ENCODE measurements around the gene RRP15.

The RRP15 gene

GRCh38 chr1:218346391-218347204 is 61.5 kb downstream of the RRP15 start:
- in situ Hi-C loops (cut with MboI; ENCODE audit: low sequenced_read_pairs, unreplicated experiment): loop anchor here (25.0 kb wide), 2 partner anchors 1041 to 1316 kb away; no protein-coding TSS in a partner anchor
- peak; percentile 35 for DNase-seq (ENCODE audit: low spot score)
- no peak for TF ChIP-seq CTCF (IDR thresholded peaks at IDR 0.05; ENCODE audit: borderline replicate concordance, control extremely low read depth, extremely low read depth, insufficient read depth, missing control alignments)

GRCh38 chr1:218347336-218347722 is 62.2 kb downstream of the RRP15 start:
- no peak for TF ChIP-seq CTCF (IDR thresholded peaks at IDR 0.05; ENCODE audit: borderline replicate concordance, control extremely low read depth, extremely low read depth, insufficient read depth, missing control alignments)
- DNase-seq (ENCODE audit: low spot score): no peak
- in situ Hi-C loops (cut with MboI; ENCODE audit: low sequenced_read_pairs, unreplicated experiment): loop anchor here (25.0 kb wide), 2 partner anchors 1040 to 1315 kb away; no protein-coding TSS in a partner anchor

- no peak for DNase-seq (ENCODE audit: low spot score)
- TF ChIP-seq CTCF (IDR thresholded peaks at IDR 0.05; ENCODE audit: borderline replicate concordance, control extremely low read depth, extremely low read depth, insufficient read depth, missing control alignments): no peak
- in situ Hi-C loops (cut with MboI; ENCODE audit: low sequenced_read_pairs, unreplicated experiment): loop anchor here (25.0 kb wide), 2 partner anchors 1039 to 1314 kb away; no protein-coding TSS in a partner anchor
Measured at GRCh38 chr1:218347723-218348627, 62.9 kb downstream of the RRP15 start.

- in situ Hi-C loops (cut with MboI; ENCODE audit: low sequenced_read_pairs, unreplicated experiment): loop anchor here (25.0 kb wide), 2 partner anchors 1039 to 1314 kb away; no protein-coding TSS in a partner anchor
- no peak for DNase-seq (ENCODE audit: low spot score)
- TF ChIP-seq CTCF (IDR thresholded peaks at IDR 0.05; ENCODE audit: borderline replicate concordance, control extremely low read depth, extremely low read depth, insufficient read depth, missing control alignments): no peak
Measured at GRCh38 chr1:218348628-218349071, 63.6 kb downstream of the RRP15 start.

GRCh38 chr1:218349348-218350034 is 64.4 kb downstream of the RRP15 start:
- in situ Hi-C loops (cut with MboI; ENCODE audit: low sequenced_read_pairs, unreplicated experiment): loop anchor here (25.0 kb wide), 2 partner anchors 1038 to 1313 kb away; no protein-coding TSS in a partner anchor
- TF ChIP-seq CTCF (IDR thresholded peaks at IDR 0.05; ENCODE audit: borderline replicate concordance, control extremely low read depth, extremely low read depth, insufficient read depth, missing control alignments): no peak
- DNase-seq (ENCODE audit: low spot score): no peak

Measured in GM13976 (cell line).